HepG2 (cell line): ENCODE data around the gene PLCB1. TPM values are rescaled to one million over a fixed set of nuclear protein-coding genes. Genes with fewer than 3 reads are reported as not detected.

Experiments used
- ARID2 ChIP-seq: sonication (generic); formaldehyde crosslinking; IDR thresholded peaks from 2 replicates; pipeline ENCODE4 v1.8.1; 2022; ENCODE audit warnings: mild to moderate bottlenecking, missing genetic modification reagents, borderline replicate concordance
- CREB3 ChIP-seq: sonication (generic); formaldehyde crosslinking; IDR thresholded peaks from 2 replicates; pipeline ENCODE4 v1.5.0; 2020; ENCODE audit warnings: missing genetic modification reagents
- DRAP1 ChIP-seq: IDR thresholded peaks from 2 replicates; pipeline ENCODE4 v1.6.1; 2016; ENCODE audit warnings: missing genetic modification reagents, missing compliant biosample characterization
- FOSL2 ChIP-seq: sonication (generic); formaldehyde crosslinking; IDR thresholded peaks from 2 replicates; pipeline ENCODE4 v1.4.0; 2020; ENCODE audit warnings: missing genetic modification reagents
- GFI1 ChIP-seq: sonication (generic); formaldehyde crosslinking; IDR thresholded peaks from 2 replicates; pipeline ENCODE4 v1.5.0; 2020; ENCODE audit warnings: missing genetic modification reagents, mild to moderate bottlenecking, borderline replicate concordance
- GPBP1L1 ChIP-seq: sonication (generic); formaldehyde crosslinking; IDR thresholded peaks from 2 replicates; pipeline ENCODE4 v1.5.0; 2020; ENCODE audit warnings: mild to moderate bottlenecking, missing genetic modification reagents
- HMG20A ChIP-seq: IDR thresholded peaks from 2 replicates; pipeline ENCODE4 v1.6.1; 2016; ENCODE audit warnings: borderline replicate concordance
- IRF9 ChIP-seq: sonication (generic); formaldehyde crosslinking; IDR thresholded peaks from 2 replicates; pipeline ENCODE4 v1.8.0; 2022; ENCODE audit warnings: missing genetic modification reagents, mild to moderate bottlenecking, borderline replicate concordance
- KLF6 ChIP-seq: IDR thresholded peaks from 2 replicates; pipeline ENCODE4 v1.8.0; 2016; ENCODE audit warnings: missing biosample characterization, missing genetic modification reagents
- MEF2D ChIP-seq: sonication (generic); formaldehyde crosslinking; IDR thresholded peaks from 2 replicates; pipeline ENCODE4 v1.5.1; 2020; ENCODE audit warnings: mild to moderate bottlenecking, missing genetic modification reagents
- NCOR1 ChIP-seq: fragments of 200-600 bp; sonication (generic); IDR thresholded peaks from 2 replicates; pipeline ENCODE4 v1.7.0; 2017; ENCODE audit warnings: antibody characterized with exemption, low read length, borderline replicate concordance
- NFATC3 ChIP-seq: sonication (generic); formaldehyde crosslinking; IDR thresholded peaks from 2 replicates; pipeline ENCODE4 v1.5.1; 2020; ENCODE audit warnings: mild to moderate bottlenecking, missing genetic modification reagents
- NRL ChIP-seq: sonication (generic); formaldehyde crosslinking; IDR thresholded peaks from 2 replicates; pipeline ENCODE4 v1.5.0; 2020; ENCODE audit warnings: missing genetic modification reagents, mild to moderate bottlenecking, moderate library complexity, borderline replicate concordance
- RXRB ChIP-seq: IDR thresholded peaks from 2 replicates; pipeline ENCODE4 v1.6.1; 2016; ENCODE audit warnings: borderline replicate concordance, missing genetic modification reagents, missing compliant biosample characterization
- SMAD1 ChIP-seq: sonication (generic); formaldehyde crosslinking; IDR thresholded peaks from 2 replicates; pipeline ENCODE4 v1.4.0; 2020; ENCODE audit warnings: missing genetic modification reagents, low read depth, mild to moderate bottlenecking, borderline replicate concordance
- SSRP1 ChIP-seq: IDR thresholded peaks from 2 replicates; pipeline ENCODE4 v1.6.1; 2016; ENCODE audit warnings: control low read depth
- TBP ChIP-seq: sonication (generic); formaldehyde crosslinking; IDR thresholded peaks from 2 replicates; pipeline ENCODE4 v1.5.0; 2020; ENCODE audit warnings: missing genetic modification reagents
- ZFP37 ChIP-seq: sonication (generic); formaldehyde crosslinking; IDR thresholded peaks from 2 replicates; pipeline ENCODE4 v1.4.0; 2020; ENCODE audit warnings: missing genetic modification reagents, borderline replicate concordance
- ZFY ChIP-seq: sonication (generic); formaldehyde crosslinking; IDR thresholded peaks from 2 replicates; pipeline ENCODE4 v1.4.0; 2020; ENCODE audit warnings: missing genetic modification reagents
- ZNF350 ChIP-seq: sonication (generic); formaldehyde crosslinking; IDR thresholded peaks from 2 replicates; pipeline ENCODE4 v1.4.0; 2020; ENCODE audit warnings: mild to moderate bottlenecking, low read depth, missing genetic modification reagents, borderline replicate concordance
- ZNF543 ChIP-seq: sonication (generic); formaldehyde crosslinking; IDR thresholded peaks from 2 replicates; pipeline ENCODE4 v1.4.0; 2020; ENCODE audit warnings: mild to moderate bottlenecking, missing genetic modification reagents
- ZNF546 ChIP-seq: sonication (generic); formaldehyde crosslinking; conservative IDR thresholded peaks from 2 replicates; pipeline ENCODE4 v1.8.1; 2023; ENCODE audit warnings: mild to moderate bottlenecking, missing genetic modification reagents
- ZZZ3 ChIP-seq: sonication (generic); formaldehyde crosslinking; IDR thresholded peaks from 2 replicates; pipeline ENCODE4 v1.4.0; 2020; ENCODE audit warnings: missing genetic modification reagents, mild to moderate bottlenecking, borderline replicate concordance
- polyA plus RNA-seq, 8 experiments: library from polyadenylated mRNA; depleted of rRNA in 3 of 8; stranded (reverse) in 7 of 8; unstranded in 1 of 8; fragments of >200 nt; fragmentation: Illumina TruSeq in 4 of 8; extraction: Trizol in 4 of 8; gene quantifications; 2 replicates each; pipeline versions ENCODE4 v1.2.1 to v1.2.3, GENCODE V29; 2011 to 2016; ENCODE audit warnings: low read depth in 4 of 8, missing spikeins in 1 of 8, mixed read lengths in 1 of 8; ENCODE audit not compliant: insufficient read depth in 1 of 8
- total RNA-seq, 5 experiments: library from RNA; depleted of rRNA; stranded (reverse); fragments of >200 nt; fragmentation: Illumina TruSeq; extraction: Trizol; gene quantifications; 2 replicates each; pipeline ENCODE4 v1.2.3, GENCODE V29; 2016; ENCODE audit warnings: low read depth in 1 of 5
- TF ChIP-seq, protein P1 (sequence below): sonication (generic); formaldehyde crosslinking; IDR thresholded peaks from 2 replicates; pipeline ENCODE4 v1.5.0; 2020; ENCODE audit warnings: mild to moderate bottlenecking, missing genetic modification reagents

Gene PLCB1
- total and polyA plus RNA-seq, 2 of the 13 experiments (the other 11 are each of a cell fraction or from before 2014, with no cell fraction given): 42.4 to 55.9 TPM

DNA sequence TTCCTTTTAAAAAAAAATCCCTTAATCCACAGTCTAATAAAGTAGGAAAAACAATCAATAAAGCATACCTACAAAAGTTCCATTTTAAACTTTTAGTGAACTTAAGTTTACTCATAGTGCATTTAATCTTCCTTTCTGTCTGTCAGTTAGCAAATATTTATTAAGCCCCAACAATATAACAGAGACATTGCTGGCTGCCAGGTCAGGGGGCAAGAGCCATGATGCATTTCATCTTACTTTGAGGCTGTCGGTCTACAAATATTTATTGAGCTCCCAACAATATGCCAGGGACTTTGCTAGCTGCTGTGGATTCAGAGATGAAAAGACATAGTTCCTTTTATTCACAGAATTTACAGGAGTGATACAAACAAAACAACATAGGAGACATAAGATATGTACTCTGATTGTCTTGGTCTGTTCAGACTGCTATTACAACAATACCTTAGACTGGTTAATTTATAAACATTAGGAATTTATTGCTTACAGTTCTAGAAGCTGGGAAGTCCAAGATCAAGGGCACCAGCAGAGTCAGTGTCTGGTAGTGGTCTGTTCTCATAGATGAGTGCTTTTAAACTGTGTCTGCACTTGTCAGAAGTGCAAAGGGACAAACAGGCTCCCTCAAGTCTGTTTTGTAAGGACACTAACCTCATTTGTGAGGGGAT is 118.6 kb downstream of the PLCB1 start (continued):
- no peak for TF ChIP-seq ZZZ3 (CRISPR knock-in tag)
- no peak for TF ChIP-seq NFATC3 (CRISPR knock-in tag)
- TF ChIP-seq ZFP37 (CRISPR knock-in tag): no peak
- TF ChIP-seq TBP: no peak
- no peak for TF ChIP-seq ZNF543
- no peak for TF ChIP-seq ZNF350 (CRISPR knock-in tag)
- TF ChIP-seq ARID2 (CRISPR knock-in tag): peak; percentile 69; the same call in 1 of the 2 replicates
- TF ChIP-seq GPBP1L1 (CRISPR knock-in tag): no peak
- peak; percentile 92 for TF ChIP-seq MEF2D (CRISPR knock-in tag)
- TF ChIP-seq, protein P1, sequence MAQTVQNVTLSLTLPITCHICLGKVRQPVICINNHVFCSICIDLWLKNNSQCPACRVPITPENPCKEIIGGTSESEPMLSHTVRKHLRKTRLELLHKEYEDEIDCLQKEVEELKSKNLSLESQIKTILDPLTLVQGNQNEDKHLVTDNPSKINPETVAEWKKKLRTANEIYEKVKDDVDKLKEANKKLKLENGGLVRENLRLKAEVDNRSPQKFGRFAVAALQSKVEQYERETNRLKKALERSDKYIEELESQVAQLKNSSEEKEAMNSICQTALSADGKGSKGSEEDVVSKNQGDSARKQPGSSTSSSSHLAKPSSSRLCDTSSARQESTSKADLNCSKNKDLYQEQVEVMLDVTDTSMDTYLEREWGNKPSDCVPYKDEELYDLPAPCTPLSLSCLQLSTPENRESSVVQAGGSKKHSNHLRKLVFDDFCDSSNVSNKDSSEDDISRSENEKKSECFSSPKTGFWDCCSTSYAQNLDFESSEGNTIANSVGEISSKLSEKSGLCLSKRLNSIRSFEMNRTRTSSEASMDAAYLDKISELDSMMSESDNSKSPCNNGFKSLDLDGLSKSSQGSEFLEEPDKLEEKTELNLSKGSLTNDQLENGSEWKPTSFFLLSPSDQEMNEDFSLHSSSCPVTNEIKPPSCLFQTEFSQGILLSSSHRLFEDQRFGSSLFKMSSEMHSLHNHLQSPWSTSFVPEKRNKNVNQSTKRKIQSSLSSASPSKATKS: 0 out of 2 replicates have a peak, but pooled peaks have one; percentile 75
- TF ChIP-seq NCOR1: peak; percentile 100
- peak; percentile 98 for TF ChIP-seq RXRB (CRISPR knock-in tag)
- TF ChIP-seq SSRP1 (CRISPR knock-in tag): no peak; the same call in 1 of the 2 replicates
- peak; percentile 82 for TF ChIP-seq GFI1 (CRISPR knock-in tag)
- no peak; the same call in 1 of the 2 replicates for TF ChIP-seq SMAD1
- no peak for TF ChIP-seq NRL (CRISPR knock-in tag)
- no peak for TF ChIP-seq IRF9 (CRISPR knock-in tag)
- peak; percentile 98 for TF ChIP-seq HMG20A
- no peak for TF ChIP-seq ZFY (CRISPR knock-in tag)
- TF ChIP-seq ZNF546 (CRISPR knock-in tag): no peak
- peak; percentile 65; the same call in 1 of the 2 replicates for TF ChIP-seq DRAP1
- peak; percentile 82 for TF ChIP-seq KLF6 (CRISPR knock-in tag)
- TF ChIP-seq FOSL2 (CRISPR knock-in tag): peak; percentile 93
- TF ChIP-seq CREB3: no peak
